Activated B cell treated with CpG ODN at 0.5 μM for 24 hours (primary cell): ENCODE data around the gene ERBB4. TPM values are rescaled to one million over a fixed set of nuclear protein-coding genes. Genes with fewer than 3 reads are reported as not detected.
"Not testable (repeated sequence)": the region's sequence is repeated elsewhere in the genome, so short reads cannot be mapped to it uniquely, and the experiment has no call there.

Experiments used
- ATAC-seq: fragments of 200-7000 bp; cut with Tn5 transposase; one replicate; pipeline ENCODE4 v1.10.0; 2021; ENCODE audit warnings: low read depth, mild to moderate bottlenecking, moderate library complexity
- CTCF ChIA-PET: fragments of 350-600 bp; sonication (Branson Sonifier 250); formaldehyde crosslinking; loops from one replicate; lab custom pipeline; 2021; ENCODE audit warnings: antibody characterized with exemption; lab: Charles Lee
- POLR2A ChIA-PET: fragments of 350-600 bp; sonication (Branson Sonifier 250); formaldehyde crosslinking; loops from one replicate; lab custom pipeline; 2021; ENCODE audit warnings: antibody characterized with exemption; lab: Charles Lee
- DNase-seq: peaks from one replicate; pipeline ENCODE4 v3.0.0; 2022
- H3K27ac Mint-ChIP-seq: one replicate; pipeline ENCODE4 v1.8.0; 2020; ENCODE audit warnings: mixed read lengths
- H3K27me3 Mint-ChIP-seq: one replicate; pipeline ENCODE4 v1.8.0; 2021; ENCODE audit warnings: mixed read lengths
- H3K36me3 Mint-ChIP-seq: one replicate; pipeline ENCODE4 v1.8.0; 2021; ENCODE audit warnings: low read depth, mixed read lengths
- H3K4me1 Mint-ChIP-seq: one replicate; pipeline ENCODE4 v1.8.0; 2021; ENCODE audit warnings: mixed read lengths
- H3K4me3 Mint-ChIP-seq: one replicate; pipeline ENCODE4 v1.8.0; 2020; ENCODE audit warnings: mild to moderate bottlenecking, mixed read lengths
- H3K9me3 Mint-ChIP-seq: one replicate; pipeline ENCODE4 v1.8.0; 2020; ENCODE audit warnings: mixed read lengths
- CTCF ChIP-seq: fragments of 200-600 bp; IDR thresholded peaks from one replicate; pipeline ENCODE4 v1.8.0; 2022; ENCODE audit warnings: antibody characterized with exemption, mild to moderate bottlenecking
- intact Hi-C: fragments of 100-400 bp; cut with micrococcal nuclease; formaldehyde crosslinking; loops from one replicate; pipeline ENCODE4 v1.15.1; 2024
- total RNA-seq: library from RNA; stranded (reverse); gene quantifications from 2 replicates; pipeline ENCODE4 v1.2.3, GENCODE V29; 2022

The ERBB4 gene
- total RNA-seq, 1 donor from 2014 or later, result not detected

- DNase-seq (no peak), ATAC-seq (no peak)
- H3K9me3 Mint-ChIP-seq, result no peaks in the 10 kb centered on the region
- H3K36me3 Mint-ChIP-seq, result no peaks in the 10 kb centered on the region
- no peak for TF ChIP-seq CTCF
- intact Hi-C loops, result no loop called here
- ChIA-PET CTCF (no interaction called here), POLR2A (no interaction called here)
- no peaks in the 10 kb centered on the region for H3K4me1 Mint-ChIP-seq
- no peaks in the 10 kb centered on the region for H3K27me3 Mint-ChIP-seq
- H3K27ac Mint-ChIP-seq, result no peak overlapping the region
- no peak overlapping the region for H3K4me3 Mint-ChIP-seq
These were observed 340.8 kb downstream of the ERBB4 start for GRCh38 chr2:212197776-212198175.

DNA sequence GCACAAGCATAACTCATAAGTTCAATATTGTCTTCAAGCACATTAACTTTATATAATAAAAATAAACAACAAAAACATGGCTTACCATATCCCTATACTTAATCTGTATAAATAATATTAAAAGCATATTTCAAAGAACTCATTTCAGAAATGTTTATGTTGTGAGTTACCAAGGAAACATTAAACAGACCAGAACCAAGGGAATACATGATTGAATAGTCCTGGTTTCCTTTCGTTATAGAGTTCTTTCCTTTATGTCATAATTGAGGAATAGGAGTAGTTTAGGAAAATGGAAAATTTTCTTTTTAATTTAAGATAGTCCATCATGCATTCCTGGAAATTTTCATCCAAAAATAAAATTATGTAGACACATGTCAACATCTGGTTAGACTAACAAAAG lies 343.0 kb downstream of the ERBB4 start:
- Mint-ChIP-seq H3K27ac (no peak overlapping the region), H3K9me3 (no peaks in the 10 kb centered on the region), H3K27me3 (no peaks in the 10 kb centered on the region), H3K4me3 (no peak overlapping the region), H3K4me1 (no peaks in the 10 kb centered on the region), H3K36me3 (no peaks in the 10 kb centered on the region)
- no peak for TF ChIP-seq CTCF
- intact Hi-C loops, result no loop called here
- ChIA-PET POLR2A (no interaction called here), CTCF (no interaction called here)
- DNase-seq, result no peak
- no peak for ATAC-seq

DNA sequence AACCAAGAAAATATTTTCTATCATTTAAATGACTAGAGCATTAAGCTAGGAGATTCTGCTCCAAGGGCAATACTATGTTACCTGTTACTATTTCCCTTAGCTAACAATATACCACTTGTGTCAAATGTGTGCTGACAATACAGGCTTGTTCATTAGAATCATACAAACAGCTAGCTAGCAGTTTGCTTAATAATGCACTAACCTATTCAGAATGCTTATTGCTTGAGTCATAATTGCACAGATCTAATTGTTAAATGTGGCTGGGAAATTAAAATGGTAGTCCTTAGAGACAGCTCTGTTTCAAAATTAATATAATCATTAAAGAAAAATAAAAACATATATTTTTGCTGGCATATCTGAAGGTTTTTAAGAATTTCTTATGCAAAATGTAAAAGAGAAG lies 344.2 kb downstream of the ERBB4 start:
- intact Hi-C loops, result no loop called here
- ChIA-PET CTCF (no interaction called here), POLR2A (no interaction called here)
- ATAC-seq, result no peak
- H3K4me1 Mint-ChIP-seq, result no peaks in the 10 kb centered on the region
- no peaks in the 10 kb centered on the region for H3K36me3 Mint-ChIP-seq
- H3K27ac Mint-ChIP-seq, result no peak overlapping the region
- no peaks in the 10 kb centered on the region for H3K9me3 Mint-ChIP-seq
- DNase-seq, result no peak
- no peak for TF ChIP-seq CTCF
- no peaks in the 10 kb centered on the region for H3K27me3 Mint-ChIP-seq
- H3K4me3 Mint-ChIP-seq, result no peak overlapping the region

- H3K4me3 Mint-ChIP-seq, result no peak overlapping the region
- intact Hi-C loops, result no loop called here
These were observed 344.8 kb downstream of the ERBB4 start for GRCh38 chr2:212193803-212194202.

GRCh38 chr2:212193056-212193455 lies 345.5 kb downstream of the ERBB4 start:
- ATAC-seq, result no peak
- no peaks in the 10 kb centered on the region for H3K4me1 Mint-ChIP-seq
- no peaks in the 10 kb centered on the region for H3K27me3 Mint-ChIP-seq

More at GRCh38 chr2:212193803-212194202, 344.8 kb downstream of the ERBB4 start:
- ATAC-seq (no peak), DNase-seq (no peak)
- no peaks in the 10 kb centered on the region for H3K36me3 Mint-ChIP-seq
- no peak for TF ChIP-seq CTCF
- ChIA-PET CTCF (no interaction called here), POLR2A (no interaction called here)
- no peaks in the 10 kb centered on the region for H3K27me3 Mint-ChIP-seq
- H3K9me3 Mint-ChIP-seq, result no peaks in the 10 kb centered on the region
- no peaks in the 10 kb centered on the region for H3K4me1 Mint-ChIP-seq
- H3K27ac Mint-ChIP-seq, result no peak overlapping the region

GRCh38 chr2:212191438-212191837 lies 347.2 kb downstream of the ERBB4 start:
- H3K27ac Mint-ChIP-seq, POLR2A ChIA-PET, H3K4me1 Mint-ChIP-seq, H3K27me3 Mint-ChIP-seq, intact Hi-C loops, ATAC-seq, H3K4me3 Mint-ChIP-seq, H3K9me3 Mint-ChIP-seq, DNase-seq, H3K36me3 Mint-ChIP-seq, CTCF ChIA-PET: not testable (repeated sequence)

More at GRCh38 chr2:212193056-212193455, 345.5 kb downstream of the ERBB4 start:
- intact Hi-C loops, result no loop called here
- CTCF ChIA-PET, result no interaction called here
- Mint-ChIP-seq H3K36me3 (no peaks in the 10 kb centered on the region), H3K4me3 (no peak overlapping the region), H3K9me3 (no peaks in the 10 kb centered on the region), H3K27ac (no peak overlapping the region)
- no peak for TF ChIP-seq CTCF
- POLR2A ChIA-PET, result no interaction called here
- no peak for DNase-seq
